OCI-M1 (cell line): ENCODE measurements around the gene DDC.

Source experiments
- DNase-seq: peaks from one replicate; lab custom pipeline; 2025; lab: John Stamatoyannopoulos, UW

Gene DDC

GRCh38 chr7:50455658-50456057 is 109.5 kb downstream of the DDC start:
- peak; percentile 6 for DNase-seq

- no peak for DNase-seq
Measured at GRCh38 chr7:50454968-50455367, 110.2 kb downstream of the DDC start.

- DNase-seq = no peak
Measured at GRCh38 chr7:50450590-50451032, 114.6 kb downstream of the DDC start.

- peak; percentile 80 for DNase-seq
Measured at GRCh38 chr7:50449881-50450589, 115.2 kb downstream of the DDC start, which contains the start of gene FIGNL1. Gene FIGNL1 (minus strand): TSS chr7:50450350. CDS start chr7:50447287, 3,063 bp downstream.

GRCh38 chr7:50449501-50449880 is 115.7 kb downstream of the DDC start:
- DNase-seq = peak; percentile 24

- DNase-seq = no peak
Measured at GRCh38 chr7:50448823-50449222, 116.4 kb downstream of the DDC start.

- no peak for DNase-seq
Measured at GRCh38 chr7:50446542-50446960, 118.7 kb downstream of the DDC start.

GRCh38 chr7:50436133-50436806 is 128.9 kb downstream of the DDC start:
- no peak for DNase-seq

GRCh38 chr7:50431722-50432305 is 133.4 kb downstream of the DDC start:
- no peak for DNase-seq

GRCh38 chr7:50431316-50431715 is 133.9 kb downstream of the DDC start:
- DNase-seq = no peak

- no peak for DNase-seq
Measured at GRCh38 chr7:50428911-50429310, 136.3 kb downstream of the DDC start.

GRCh38 chr7:50427518-50427917 is 137.7 kb downstream of the DDC start:
- DNase-seq = no peak

- no peak for DNase-seq
Measured at GRCh38 chr7:50426280-50427045, 138.7 kb downstream of the DDC start.

GRCh38 chr7:50425318-50425717 is 139.9 kb downstream of the DDC start:
- no peak for DNase-seq

GRCh38 chr7:50423860-50424259 is 141.3 kb downstream of the DDC start:
- no peak for DNase-seq

- DNase-seq = no peak
Measured at GRCh38 chr7:50422858-50423257, 142.3 kb downstream of the DDC start.

GRCh38 chr7:50421043-50421442 is 144.2 kb downstream of the DDC start:
- DNase-seq = no peak

- DNase-seq = no peak
Measured at GRCh38 chr7:50418526-50419290, 146.5 kb downstream of the DDC start.

GRCh38 chr7:50418086-50418515 is 147.1 kb downstream of the DDC start:
- DNase-seq = peak; percentile 85

GRCh38 chr7:50416527-50417182 is 148.6 kb downstream of the DDC start:
- peak; percentile 35 for DNase-seq

- DNase-seq = no peak
Measured at GRCh38 chr7:50415844-50416364, 149.3 kb downstream of the DDC start.
